Cardiac muscle cell (in vitro differentiated cells and primary cell): ENCODE data around the gene BCAS4. TPM values are rescaled to one million over a fixed set of nuclear protein-coding genes. Genes with fewer than 3 reads are reported as not detected.

Experiments used
- DNase-seq, 2 donors: peaks; one replicate each; pipeline versions ENCODE4 v3.0.0 to v3.0.0-alpha.2; 2010 to 2017; ENCODE audit warnings: low read depth in 1 of 2, low spot score in 1 of 2
- H3K27ac ChIP-seq: fragments of 200-600 bp; sonication (generic); 2 replicates; pipeline ENCODE4 v1.5.1; 2016
- H3K27me3 ChIP-seq: fragments of 200-600 bp; sonication (generic); 2 replicates; pipeline ENCODE4 v1.6.0; 2016; ENCODE audit warnings: control low read depth
- H3K36me3 ChIP-seq: fragments of 200-600 bp; sonication (generic); 2 replicates; pipeline ENCODE4 v1.5.1; 2016; ENCODE audit warnings: control low read depth
- H3K4me1 ChIP-seq: fragments of 200-600 bp; sonication (generic); 2 replicates; pipeline ENCODE4 v1.8.1; 2017; ENCODE audit warnings: low read depth, mild to moderate bottlenecking, mixed run types
- H3K4me3 ChIP-seq: fragments of 200-600 bp; sonication (generic); 2 replicates; pipeline ENCODE4 v1.5.1; 2016; ENCODE audit warnings: mild to moderate bottlenecking
- H3K9me3 ChIP-seq: fragments of 200-600 bp; sonication (generic); 2 replicates; pipeline ENCODE4 v1.5.1; 2017; ENCODE audit warnings: low read depth, mild to moderate bottlenecking, control low read depth
- CTCF ChIP-seq: IDR thresholded peaks from 2 replicates; pipeline ENCODE4 v1.5.1; 2012; ENCODE audit warnings: low read depth, mild to moderate bottlenecking, low read length
- polyA plus RNA-seq: library from polyadenylated mRNA; unstranded; fragments of >200 nt; fragmentation: Nextera tagmentation; extraction: Ambion mirVana; gene quantifications from 2 replicates; pipeline ENCODE4 v1.2.1, GENCODE V29; 2016
- total RNA-seq: library from RNA; depleted of rRNA; stranded (reverse); fragments of >200 nt; gene quantifications from 2 replicates; pipeline ENCODE4 v1.2.3, GENCODE V29; 2016

Gene BCAS4
- total and polyA plus RNA-seq, 2 experiments from 2014 or later = 16.1 to 26.1 TPM

- no peak for DNase-seq
- TF ChIP-seq CTCF = no peak
- no peaks in the 10 kb centered on the region for H3K9me3 ChIP-seq
- H3K27ac ChIP-seq = no peak overlapping the region
- H3K4me3 ChIP-seq = no peak overlapping the region
- H3K36me3 ChIP-seq = no peaks in the 10 kb centered on the region
- no peaks in the 10 kb centered on the region for H3K4me1 ChIP-seq
- no peaks in the 10 kb centered on the region for H3K27me3 ChIP-seq
Measured at GRCh38 chr20:50842821-50843220, 48.0 kb downstream of the BCAS4 start.

GRCh38 chr20:50843331-50844276 is 48.7 kb downstream of the BCAS4 start:
- no peak overlapping the region for H3K27ac ChIP-seq

GRCh38 chr20:50844430-50845100 is 49.7 kb downstream of the BCAS4 start:
- H3K27ac ChIP-seq = no peak overlapping the region

More at GRCh38 chr20:50843331-50844276, 48.7 kb downstream of the BCAS4 start:
- TF ChIP-seq CTCF = no peak
- H3K27me3 ChIP-seq = no peaks in the 10 kb centered on the region
- H3K4me1 ChIP-seq = no peaks in the 10 kb centered on the region
- no peak overlapping the region for H3K4me3 ChIP-seq
- no peaks in the 10 kb centered on the region for H3K36me3 ChIP-seq
- H3K9me3 ChIP-seq = no peaks in the 10 kb centered on the region
- no peak for DNase-seq

GRCh38 chr20:50845566-50846215 is 50.8 kb downstream of the BCAS4 start:
- TF ChIP-seq CTCF = no peak
- H3K27me3 ChIP-seq = no peaks in the 10 kb centered on the region
- H3K27ac ChIP-seq = no peak overlapping the region
- DNase-seq = no peak
- no peak overlapping the region for H3K4me3 ChIP-seq
- H3K36me3 ChIP-seq = no peaks in the 10 kb centered on the region
- H3K4me1 ChIP-seq = no peaks in the 10 kb centered on the region
- H3K9me3 ChIP-seq = no peaks in the 10 kb centered on the region

More at GRCh38 chr20:50844430-50845100, 49.7 kb downstream of the BCAS4 start:
- H3K36me3 ChIP-seq = no peaks in the 10 kb centered on the region
- H3K4me3 ChIP-seq = no peak overlapping the region
- H3K27me3 ChIP-seq = no peaks in the 10 kb centered on the region
- no peaks in the 10 kb centered on the region for H3K9me3 ChIP-seq
- TF ChIP-seq CTCF = no peak
- DNase-seq = peak in 1 of 2 donors; percentile 91
- H3K4me1 ChIP-seq = no peaks in the 10 kb centered on the region

- Histone ChIP-seq H3K27ac (no peak overlapping the region), H3K9me3 (no peaks in the 10 kb centered on the region), H3K27me3 (no peaks in the 10 kb centered on the region), H3K36me3 (no peaks in the 10 kb centered on the region), H3K4me3 (no peak overlapping the region), H3K4me1 (no peaks in the 10 kb centered on the region)
- peak in 1 of 2 donors; percentile 57 for DNase-seq
- no peak for TF ChIP-seq CTCF
Measured at GRCh38 chr20:50848341-50848808, 53.5 kb downstream of the BCAS4 start.
